IgD-negative memory B cell (primary cell): ENCODE measurements around the gene HS3ST5. TPM values are rescaled to one million over a fixed set of nuclear protein-coding genes. Genes with fewer than 3 reads are reported as not detected.
"Not testable (repeated sequence)": the region's sequence is repeated elsewhere in the genome, so short reads cannot be mapped to it uniquely, and the experiment has no call there.

Experiments used
- H3K27ac Mint-ChIP-seq, 3 donors: one replicate each; pipeline ENCODE4 v1.8.0; 2020 to 2022; ENCODE audit warnings: mild to moderate bottlenecking in 3 of 3, mixed read lengths in 3 of 3, moderate library complexity in 1 of 3
- H3K27me3 Mint-ChIP-seq: one replicate; pipeline ENCODE4 v1.8.0; 2021; ENCODE audit warnings: mixed read lengths
- H3K36me3 Mint-ChIP-seq: one replicate; pipeline ENCODE4 v1.8.0; 2020; ENCODE audit warnings: mild to moderate bottlenecking, mixed read lengths
- H3K4me1 Mint-ChIP-seq, 3 donors: one replicate each; pipeline ENCODE4 v1.8.0; 2020 to 2022; ENCODE audit warnings: mixed read lengths in 3 of 3, mild to moderate bottlenecking in 1 of 3
- H3K4me3 Mint-ChIP-seq, 4 donors: one replicate each; pipeline ENCODE4 v1.8.0; 2020 to 2022; ENCODE audit warnings: mild to moderate bottlenecking in 4 of 4, mixed read lengths in 4 of 4, moderate library complexity in 3 of 4
- H3K9me3 Mint-ChIP-seq, 3 donors: one replicate each; pipeline ENCODE4 v1.8.0; 2020 to 2021; ENCODE audit warnings: mixed read lengths in 3 of 3, mild to moderate bottlenecking in 1 of 3
- polyA plus RNA-seq: library from polyadenylated mRNA; unstranded; fragments of 300-500 nt; fragmentation: Illumina TruSeq; gene quantifications from one replicate; pipeline ENCODE4 v1.2.3, GENCODE V29; 2021

Gene HS3ST5
- polyA plus RNA-seq, 1 donor from 2014 or later = not detected

- Mint-ChIP-seq H3K9me3 (no peaks in the 10 kb centered on the region), H3K4me1 (peaks cover 0 to 10% (median 0%) of the 10 kb centered on the region in 3 donors), H3K27ac (no peak overlapping the region), H3K27me3 (peaks cover 11% of the 10 kb centered on the region), H3K4me3 (peak overlapping the region in 1 of 4 donors; percentile 4), H3K36me3 (no peaks in the 10 kb centered on the region)
Observed at GRCh38 chr6:114064862-114065261, 278.0 kb downstream of the HS3ST5 start.

DNA sequence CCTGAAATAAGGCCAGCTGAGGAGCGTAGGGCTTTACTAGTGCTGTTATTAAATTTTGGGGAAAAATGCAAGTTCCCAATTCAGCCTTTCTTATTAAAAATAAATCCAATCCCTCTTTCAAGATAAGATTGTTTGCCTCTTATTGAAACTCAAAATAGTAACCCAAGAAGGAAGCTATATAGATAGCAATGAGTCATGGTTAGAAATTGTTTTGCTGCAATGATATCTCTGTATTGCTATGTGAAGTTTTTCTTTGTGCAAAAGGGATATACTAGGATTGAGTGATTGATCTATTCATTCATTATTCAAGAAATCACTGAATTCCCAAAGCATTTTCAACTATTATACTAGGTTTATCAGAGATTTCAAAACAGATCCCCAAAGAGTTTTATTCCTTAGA is 278.9 kb downstream of the HS3ST5 start:
- Mint-ChIP-seq H3K27me3 (peaks cover 11% of the 10 kb centered on the region), H3K4me1 (peaks cover 0 to 10% (median 0%) of the 10 kb centered on the region in 3 donors), H3K9me3 (no peaks in the 10 kb centered on the region), H3K27ac (no peak overlapping the region), H3K4me3 (no peak overlapping the region), H3K36me3 (no peaks in the 10 kb centered on the region)

DNA sequence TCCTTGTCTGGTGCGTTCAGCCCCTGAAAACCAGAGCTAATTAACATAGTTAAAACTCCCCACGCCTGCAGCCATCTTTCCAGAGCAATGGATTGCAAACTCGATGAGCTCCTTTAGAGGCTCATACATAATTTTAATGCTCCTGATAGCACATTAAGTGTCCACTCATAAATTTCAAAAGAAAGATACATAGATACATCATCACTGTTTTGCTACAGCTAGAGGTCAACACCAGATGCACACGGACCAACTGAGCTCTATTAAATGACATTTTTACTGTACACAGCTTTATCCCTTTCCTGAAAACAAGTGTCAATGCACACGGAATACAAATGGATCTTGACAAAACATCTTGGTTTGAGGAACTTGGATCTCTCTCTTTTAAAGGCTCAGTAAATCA is 280.6 kb downstream of the HS3ST5 start:
- no peaks in the 10 kb centered on the region for H3K9me3 Mint-ChIP-seq
- H3K27me3 Mint-ChIP-seq = peaks cover 11% of the 10 kb centered on the region
- no peaks in the 10 kb centered on the region for H3K36me3 Mint-ChIP-seq
- no peak overlapping the region for H3K27ac Mint-ChIP-seq
- H3K4me1 Mint-ChIP-seq = peaks cover 0 to 10% (median 0%) of the 10 kb centered on the region in 3 donors
- no peak overlapping the region for H3K4me3 Mint-ChIP-seq

- Mint-ChIP-seq H3K27ac (no peak overlapping the region), H3K27me3 (peaks cover 7% of the 10 kb centered on the region), H3K9me3 (no peaks in the 10 kb centered on the region), H3K36me3 (no peaks in the 10 kb centered on the region), H3K4me1 (peaks cover 0 to 10% (median 0%) of the 10 kb centered on the region in 3 donors), H3K4me3 (no peak overlapping the region)
Observed at GRCh38 chr6:114061741-114062140, 281.1 kb downstream of the HS3ST5 start.

DNA sequence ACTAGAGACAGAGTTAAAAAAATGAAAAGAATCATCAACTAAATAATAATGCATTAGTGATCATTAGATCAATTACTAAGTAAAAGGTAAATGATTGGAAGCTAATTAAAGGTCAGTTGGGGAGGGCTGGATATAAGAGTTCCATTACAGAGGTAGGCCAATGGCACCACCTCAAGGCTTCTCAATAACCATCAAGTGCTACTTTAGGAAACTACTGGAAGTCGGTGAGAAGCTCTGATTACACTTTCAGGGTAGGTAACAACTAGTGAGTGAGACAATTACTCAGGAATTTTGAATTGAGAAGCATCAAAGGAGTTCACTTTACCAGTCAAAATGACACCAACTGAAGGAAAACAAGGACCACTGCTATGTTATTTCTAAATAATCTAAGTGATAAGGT is 281.7 kb downstream of the HS3ST5 start:
- peaks cover 0 to 10% (median 0%) of the 10 kb centered on the region in 3 donors for H3K4me1 Mint-ChIP-seq
- no peaks in the 10 kb centered on the region for H3K9me3 Mint-ChIP-seq
- H3K27ac Mint-ChIP-seq = no peak overlapping the region
- no peak overlapping the region for H3K4me3 Mint-ChIP-seq
- no peaks in the 10 kb centered on the region for H3K36me3 Mint-ChIP-seq
- H3K27me3 Mint-ChIP-seq = peaks cover 6% of the 10 kb centered on the region

- peaks cover 0 to 4% (median 0%) of the 10 kb centered on the region in 3 donors for H3K4me1 Mint-ChIP-seq
- no peak overlapping the region for H3K4me3 Mint-ChIP-seq
- H3K27me3 Mint-ChIP-seq = peaks cover 2% of the 10 kb centered on the region
- H3K9me3 Mint-ChIP-seq = no peaks in the 10 kb centered on the region
- no peaks in the 10 kb centered on the region for H3K36me3 Mint-ChIP-seq
- no peak overlapping the region for H3K27ac Mint-ChIP-seq
Observed at GRCh38 chr6:114058435-114058834, 284.4 kb downstream of the HS3ST5 start.

DNA sequence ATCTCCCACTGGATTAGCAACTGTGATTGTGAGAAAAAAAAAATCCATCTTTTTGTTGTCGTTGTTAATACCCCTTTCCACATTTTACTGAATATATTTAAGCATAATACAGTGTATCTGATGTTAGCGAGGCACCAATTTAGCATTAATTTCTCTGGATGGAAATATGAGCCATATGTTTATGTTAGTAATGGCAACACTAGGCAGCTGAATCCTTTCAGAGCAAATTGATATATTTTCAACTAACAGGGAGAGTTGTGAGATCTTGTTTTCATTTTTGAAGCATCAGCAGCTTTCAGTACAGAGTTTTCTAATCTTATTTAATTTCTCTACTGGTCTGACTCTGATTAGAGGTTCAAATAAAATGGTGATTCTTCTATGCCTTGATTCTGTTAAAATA is 287.1 kb downstream of the HS3ST5 start:
- Mint-ChIP-seq H3K36me3 (no peaks in the 10 kb centered on the region), H3K4me1 (peaks cover 0 to 4% (median 0%) of the 10 kb centered on the region in 3 donors), H3K27ac (no peak overlapping the region), H3K9me3 (no peaks in the 10 kb centered on the region), H3K4me3 (no peak overlapping the region), H3K27me3 (peaks cover 2% of the 10 kb centered on the region)

GRCh38 chr6:114055349-114055748 is 287.5 kb downstream of the HS3ST5 start:
- Mint-ChIP-seq H3K9me3 (no peaks in the 10 kb centered on the region), H3K4me1 (peaks cover 0 to under 1% (median 0%) of the 10 kb centered on the region in 3 donors), H3K36me3 (no peaks in the 10 kb centered on the region), H3K27ac (no peak overlapping the region), H3K27me3 (peaks cover 2% of the 10 kb centered on the region), H3K4me3 (no peak overlapping the region)

GRCh38 chr6:114053791-114054190 is 289.0 kb downstream of the HS3ST5 start:
- no peak overlapping the region for H3K4me3 Mint-ChIP-seq

GRCh38 chr6:114052141-114052540 is 290.7 kb downstream of the HS3ST5 start:
- Mint-ChIP-seq H3K4me3 (no peak overlapping the region), H3K36me3 (no peaks in the 10 kb centered on the region), H3K4me1 (no peaks in the 10 kb centered on the region), H3K27ac (no peak overlapping the region), H3K9me3 (peaks cover 0 to 5% (median 3%) of the 10 kb centered on the region in 3 donors), H3K27me3 (peaks cover 2% of the 10 kb centered on the region)

More at GRCh38 chr6:114053791-114054190, 289.0 kb downstream of the HS3ST5 start:
- Mint-ChIP-seq H3K36me3 (no peaks in the 10 kb centered on the region), H3K27ac (no peak overlapping the region), H3K9me3 (no peaks in the 10 kb centered on the region), H3K27me3 (peaks cover 2% of the 10 kb centered on the region), H3K4me1 (no peaks in the 10 kb centered on the region)

DNA sequence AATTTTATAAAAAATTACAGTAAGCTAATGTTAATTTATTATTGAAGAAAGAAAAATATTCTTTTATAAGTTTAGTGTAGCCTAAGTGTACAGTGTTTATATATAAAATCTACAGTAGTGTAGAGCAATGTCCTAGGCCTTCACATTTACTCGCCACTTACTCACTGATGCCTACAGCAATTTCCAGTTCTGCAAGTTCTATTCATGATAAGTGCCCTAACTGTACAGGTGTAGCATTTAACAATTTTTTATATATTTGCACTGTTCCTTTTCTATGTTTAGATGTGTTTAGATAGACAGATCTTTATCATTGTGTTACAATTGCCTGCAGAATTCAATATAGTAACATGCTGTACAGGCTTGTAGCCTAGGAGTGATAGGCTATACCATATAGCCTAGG is 291.8 kb downstream of the HS3ST5 start:
- Mint-ChIP-seq H3K27me3 (peaks cover 1% of the 10 kb centered on the region), H3K9me3 (peaks cover 0 to 5% (median 3%) of the 10 kb centered on the region in 3 donors), H3K4me3 (no peak overlapping the region), H3K27ac (no peak overlapping the region), H3K36me3 (no peaks in the 10 kb centered on the region), H3K4me1 (no peaks in the 10 kb centered on the region)

DNA sequence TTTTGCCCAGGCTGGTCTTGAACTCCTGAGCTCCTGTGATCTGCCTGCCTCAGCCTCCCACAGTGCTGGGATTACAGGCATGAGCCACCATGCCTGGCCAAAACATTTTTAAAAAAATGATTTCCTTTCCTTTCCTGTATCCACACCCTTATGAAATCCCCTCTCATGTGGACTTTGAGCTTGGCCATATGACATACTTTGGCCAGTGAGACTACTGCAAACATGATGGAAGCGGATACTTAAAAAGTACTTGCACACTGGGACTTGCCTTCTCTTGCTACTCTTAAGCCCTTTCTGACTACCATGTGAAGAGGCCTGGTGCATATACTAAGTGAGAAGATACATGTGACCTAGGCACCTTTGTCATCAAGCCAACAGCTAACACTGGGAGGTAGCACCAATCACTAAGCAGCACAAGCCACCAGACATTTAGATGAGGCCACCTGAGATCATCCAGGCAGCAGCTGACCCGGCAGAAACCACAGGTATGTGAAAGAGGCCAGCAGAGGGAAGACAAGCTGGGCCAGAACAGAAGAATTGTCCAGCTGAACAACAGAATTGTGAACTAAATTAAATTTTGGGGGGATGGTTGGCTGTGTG is 293.4 kb downstream of the HS3ST5 start:
- no peaks in the 10 kb centered on the region for H3K27me3 Mint-ChIP-seq
- no peaks in the 10 kb centered on the region for H3K4me1 Mint-ChIP-seq
- H3K27ac Mint-ChIP-seq = no peak overlapping the region
- no peak overlapping the region for H3K4me3 Mint-ChIP-seq
- no peaks in the 10 kb centered on the region for H3K36me3 Mint-ChIP-seq
- H3K9me3 Mint-ChIP-seq = peaks cover 0 to 5% (median 3%) of the 10 kb centered on the region in 3 donors

DNA sequence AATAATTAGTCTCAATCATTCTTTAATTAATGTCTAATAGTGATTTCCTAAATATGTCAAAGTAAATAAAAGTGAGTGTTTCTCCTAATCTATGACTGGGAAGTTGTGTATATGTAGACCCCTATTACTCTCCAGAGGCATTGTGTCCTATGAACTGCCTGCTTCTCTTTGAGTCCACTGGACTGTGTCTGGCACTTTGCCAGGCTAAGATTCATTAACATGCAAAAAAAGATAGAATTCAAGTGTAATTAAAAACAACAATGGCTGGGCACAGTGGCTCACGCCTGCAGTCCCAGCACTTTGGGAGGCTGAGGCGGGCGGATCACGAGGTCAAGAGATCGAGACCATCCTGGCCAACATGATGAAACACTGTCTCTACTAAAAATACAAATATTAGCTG is 298.3 kb downstream of the HS3ST5 start:
- H3K9me3 Mint-ChIP-seq, H3K4me3 Mint-ChIP-seq, H3K4me1 Mint-ChIP-seq, H3K36me3 Mint-ChIP-seq, H3K27ac Mint-ChIP-seq, H3K27me3 Mint-ChIP-seq: not testable (repeated sequence)

- Mint-ChIP-seq H3K36me3 (no peaks in the 10 kb centered on the region), H3K4me1 (no peaks in the 10 kb centered on the region), H3K9me3 (no peaks in the 10 kb centered on the region), H3K27ac (no peak overlapping the region), H3K4me3 (no peak overlapping the region), H3K27me3 (no peaks in the 10 kb centered on the region)
Observed at GRCh38 chr6:114042267-114043016, 300.4 kb downstream of the HS3ST5 start.

DNA sequence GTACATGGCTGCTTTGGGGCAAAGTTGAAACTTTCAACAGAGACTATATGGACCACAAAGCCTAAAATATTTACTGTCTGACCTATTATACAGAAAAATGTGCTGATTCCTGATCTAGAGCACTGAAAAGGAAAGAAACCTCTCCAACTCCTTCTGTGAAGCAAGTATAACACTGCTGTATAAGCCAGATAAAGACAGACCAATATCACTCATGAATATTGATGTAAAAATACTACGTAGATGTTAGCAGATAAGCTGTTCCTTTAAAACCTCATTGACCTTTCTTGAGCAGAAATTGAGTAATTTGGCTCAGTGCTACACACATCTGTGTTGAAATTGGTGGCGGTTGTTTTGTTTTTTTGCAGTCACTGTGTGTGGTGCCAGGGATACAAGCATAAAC is 302.0 kb downstream of the HS3ST5 start:
- no peak overlapping the region for H3K4me3 Mint-ChIP-seq
- no peaks in the 10 kb centered on the region for H3K36me3 Mint-ChIP-seq
- peaks cover 0 to 2% (median 0%) of the 10 kb centered on the region in 3 donors for H3K9me3 Mint-ChIP-seq
- H3K27me3 Mint-ChIP-seq = no peaks in the 10 kb centered on the region
- no peaks in the 10 kb centered on the region for H3K4me1 Mint-ChIP-seq
- H3K27ac Mint-ChIP-seq = no peak overlapping the region

DNA sequence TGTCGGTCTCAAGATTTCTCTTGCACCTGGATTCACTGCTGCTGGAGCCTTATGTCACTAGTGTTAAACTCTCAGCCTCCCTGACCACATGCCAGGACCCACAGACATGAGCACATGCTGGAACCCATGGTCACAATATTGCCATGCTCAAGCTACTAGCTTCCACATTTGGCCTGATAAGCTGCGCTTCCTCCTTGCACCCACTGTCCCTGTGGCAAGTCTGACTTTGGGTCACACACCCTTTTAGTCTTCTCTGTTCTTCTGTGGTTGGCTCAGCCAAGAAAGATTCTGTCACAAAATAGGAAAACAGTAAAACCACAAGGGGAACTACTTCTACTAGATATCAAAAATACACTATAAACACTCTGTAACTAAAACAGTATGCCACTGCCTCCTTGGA is 303.0 kb downstream of the HS3ST5 start:
- Mint-ChIP-seq H3K27me3 (peaks cover 2% of the 10 kb centered on the region), H3K36me3 (no peaks in the 10 kb centered on the region), H3K4me1 (no peaks in the 10 kb centered on the region), H3K4me3 (no peak overlapping the region), H3K27ac (no peak overlapping the region), H3K9me3 (peaks cover 0 to 3% (median 2%) of the 10 kb centered on the region in 3 donors)
